Transverse colon (tissue), 4 donors: ENCODE measurements around the gene SETD5.

Experiments
- CTCF ChIP-seq, 5 experiments: fragments of 200-600 bp in 3 of 5; fragments of 450-650 bp in 2 of 5; sonication (generic) in 3 of 5; IDR thresholded peaks; 1 replicate in 2 of 5; 2 replicates in 3 of 5; pipeline ENCODE4 v1.5.1; 2016 to 2017; ENCODE audit warnings: antibody characterized with exemption in 5 of 5, inconsistent platforms in 3 of 5, mild to moderate bottlenecking in 2 of 5, moderate library complexity in 1 of 5
- EP300 ChIP-seq: sonication (generic); formaldehyde crosslinking; IDR thresholded peaks from one replicate; pipeline ENCODE4 v1.6.1; 2017; ENCODE audit warnings: antibody characterized with exemption, low read depth
- POLR2A ChIP-seq: fragments of 450-650 bp; IDR thresholded peaks from one replicate; pipeline ENCODE4 v1.6.1; 2016; ENCODE audit warnings: antibody characterized with exemption, mild to moderate bottlenecking, moderate library complexity
- POLR2AphosphoS5 ChIP-seq, 3 donors: sonication (generic); formaldehyde crosslinking; IDR thresholded peaks; one replicate each; pipeline ENCODE4 v1.6.1; 2016; ENCODE audit warnings: antibody characterized with exemption in 3 of 3

- TF ChIP-seq POLR2AphosphoS5 (IDR thresholded peaks at IDR 0.05) (no peak), CTCF (IDR thresholded peaks at IDR 0.05) (no peak), EP300 (no peak), POLR2A (no peak)
Observed at GRCh38 chr3:9499455-9500107, 102.2 kb downstream of the SETD5 start.
